ENCODE measurements around the gene PRKN.

DNA sequence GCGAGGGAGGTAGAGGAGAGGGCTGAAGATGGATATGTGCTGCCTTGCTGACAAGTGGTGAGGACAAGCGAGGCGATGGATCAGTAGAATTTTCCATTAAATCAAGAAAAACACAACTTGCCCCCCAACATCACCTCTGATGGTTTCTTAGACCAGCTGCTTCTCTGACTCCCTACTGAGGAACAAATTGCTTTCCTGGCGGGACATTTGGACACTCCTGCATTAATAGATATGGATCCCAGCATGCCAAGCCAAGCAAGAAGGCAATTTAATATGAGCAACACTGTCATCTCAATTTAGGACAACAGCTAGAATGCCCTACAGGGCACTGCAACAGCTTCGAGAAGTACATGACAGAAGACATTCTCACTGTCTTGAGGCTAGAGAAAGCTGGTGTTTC, 1205.3 kb downstream of the PRKN start:
- TF ChIP-seq, protein P1, sequence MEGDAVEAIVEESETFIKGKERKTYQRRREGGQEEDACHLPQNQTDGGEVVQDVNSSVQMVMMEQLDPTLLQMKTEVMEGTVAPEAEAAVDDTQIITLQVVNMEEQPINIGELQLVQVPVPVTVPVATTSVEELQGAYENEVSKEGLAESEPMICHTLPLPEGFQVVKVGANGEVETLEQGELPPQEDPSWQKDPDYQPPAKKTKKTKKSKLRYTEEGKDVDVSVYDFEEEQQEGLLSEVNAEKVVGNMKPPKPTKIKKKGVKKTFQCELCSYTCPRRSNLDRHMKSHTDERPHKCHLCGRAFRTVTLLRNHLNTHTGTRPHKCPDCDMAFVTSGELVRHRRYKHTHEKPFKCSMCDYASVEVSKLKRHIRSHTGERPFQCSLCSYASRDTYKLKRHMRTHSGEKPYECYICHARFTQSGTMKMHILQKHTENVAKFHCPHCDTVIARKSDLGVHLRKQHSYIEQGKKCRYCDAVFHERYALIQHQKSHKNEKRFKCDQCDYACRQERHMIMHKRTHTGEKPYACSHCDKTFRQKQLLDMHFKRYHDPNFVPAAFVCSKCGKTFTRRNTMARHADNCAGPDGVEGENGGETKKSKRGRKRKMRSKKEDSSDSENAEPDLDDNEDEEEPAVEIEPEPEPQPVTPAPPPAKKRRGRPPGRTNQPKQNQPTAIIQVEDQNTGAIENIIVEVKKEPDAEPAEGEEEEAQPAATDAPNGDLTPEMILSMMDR (IDR thresholded peaks at IDR 0.05), result no peak
- no peak for TF ChIP-seq POLR2A (IDR thresholded peaks at IDR 0.05)
